GM20000 (cell line): ENCODE measurements around the gene CNTD1.
"Not testable (repeated sequence)": the region's sequence is repeated elsewhere in the genome, so short reads cannot be mapped to it uniquely, and the experiment has no call there.

Experiments used
- DNase-seq: peaks from one replicate; pipeline ENCODE4 v3.0.0; 2012; ENCODE audit warnings: low spot score
- CTCF ChIP-seq: IDR thresholded peaks from 2 replicates; pipeline ENCODE4 v1.5.1; 2012; ENCODE audit warnings: mild to moderate bottlenecking, control low read depth; ENCODE audit errors: extremely low read depth, missing control alignments

Gene CNTD1

GRCh38 chr17:42852351-42852750 is 53.7 kb downstream of the CNTD1 start:
- TF ChIP-seq CTCF, result no peak
- no peak for DNase-seq

GRCh38 chr17:42853004-42853403 is 54.3 kb downstream of the CNTD1 start:
- no peak for TF ChIP-seq CTCF
- DNase-seq, result no peak

- TF ChIP-seq CTCF, result no peak
- no peak for DNase-seq
These were observed 54.9 kb downstream of the CNTD1 start for GRCh38 chr17:42853597-42853967.

GRCh38 chr17:42853968-42854790 is 55.5 kb downstream of the CNTD1 start:
- no peak for TF ChIP-seq CTCF
- DNase-seq, result no peak

- DNase-seq, result no peak
- no peak for TF ChIP-seq CTCF
These were observed 56.5 kb downstream of the CNTD1 start for GRCh38 chr17:42855048-42855596.

GRCh38 chr17:42856093-42856492 is 57.4 kb downstream of the CNTD1 start:
- DNase-seq, result not testable (repeated sequence)

- DNase-seq, result not testable (repeated sequence)
These were observed 57.9 kb downstream of the CNTD1 start for GRCh38 chr17:42856516-42856915.

GRCh38 chr17:42857389-42857788 is 58.7 kb downstream of the CNTD1 start:
- no peak for TF ChIP-seq CTCF
- DNase-seq, result no peak
